ENCODE data around the gene FAM81A.
"Not testable (repeated sequence)": the region's sequence is repeated elsewhere in the genome, so short reads cannot be mapped to it uniquely, and the experiment has no call there.

FAM81A gene

DNA sequence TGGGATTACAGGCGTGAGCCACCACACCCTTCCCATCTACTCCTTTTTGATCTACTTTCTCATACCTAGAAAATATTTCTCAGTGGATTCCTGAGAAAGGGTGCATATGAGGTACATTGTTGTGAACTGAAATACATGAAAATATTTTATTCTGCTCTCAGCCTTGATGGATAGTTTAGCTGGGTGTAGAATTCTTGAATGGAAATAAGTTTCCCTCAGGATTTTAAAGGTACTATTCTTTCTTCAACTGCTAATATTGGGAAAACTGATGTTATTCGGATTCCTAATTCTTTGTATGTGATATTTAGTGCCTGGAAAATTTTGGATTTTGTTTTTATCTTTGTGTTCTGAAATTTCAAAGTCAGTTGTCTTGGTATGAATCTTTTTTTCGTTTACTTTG, 9.1 kb upstream of the FAM81A start:
- DNase-seq = not testable (repeated sequence)

DNA sequence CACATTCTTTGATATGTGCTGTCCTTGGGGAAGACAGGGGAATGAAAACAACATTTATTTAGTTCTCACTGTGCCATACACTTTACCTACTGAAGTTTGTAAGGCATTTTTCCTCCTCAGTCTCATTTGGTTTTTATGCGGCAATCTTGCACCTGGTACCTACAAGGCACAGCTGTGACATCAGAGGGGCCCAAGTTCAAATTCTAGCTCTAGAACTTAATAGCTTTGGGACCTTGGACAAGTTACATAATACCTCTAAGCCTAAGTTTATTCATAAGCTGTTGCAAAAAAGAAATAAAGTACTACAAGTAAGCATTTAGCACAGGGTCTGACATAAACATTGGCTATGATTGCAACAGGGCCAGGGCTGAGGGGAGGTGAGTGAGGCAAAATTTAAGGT, 5.6 kb upstream of the FAM81A start:
- no peak for DNase-seq

DNA sequence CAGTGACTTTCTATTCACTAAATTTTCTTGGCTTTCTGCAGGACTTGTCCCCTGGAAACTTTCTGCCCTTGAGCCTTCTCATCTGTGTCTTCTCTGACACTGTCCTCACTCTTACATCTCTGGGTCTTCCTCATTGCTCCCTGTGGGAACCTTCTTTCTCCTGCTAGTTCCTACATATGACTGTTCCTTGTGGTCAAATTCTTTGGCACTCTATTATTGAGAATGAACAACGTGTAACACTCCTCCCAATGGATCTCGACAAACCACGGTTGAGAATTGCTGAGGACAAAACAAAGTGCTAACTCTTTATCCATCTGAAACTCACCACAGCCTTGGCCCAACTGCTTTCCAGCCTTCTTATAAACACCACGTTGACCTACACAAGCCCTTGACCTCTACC, 3.5 kb upstream of the FAM81A start:
- DNase-seq = no peak

- peak; percentile 56 for DNase-seq
These were observed 1.2 kb upstream of the FAM81A start for GRCh38 chr15:59436774-59437141.

- no peak for DNase-seq
These were observed 707 bp upstream of the FAM81A start for GRCh38 chr15:59437142-59437816.

DNA sequence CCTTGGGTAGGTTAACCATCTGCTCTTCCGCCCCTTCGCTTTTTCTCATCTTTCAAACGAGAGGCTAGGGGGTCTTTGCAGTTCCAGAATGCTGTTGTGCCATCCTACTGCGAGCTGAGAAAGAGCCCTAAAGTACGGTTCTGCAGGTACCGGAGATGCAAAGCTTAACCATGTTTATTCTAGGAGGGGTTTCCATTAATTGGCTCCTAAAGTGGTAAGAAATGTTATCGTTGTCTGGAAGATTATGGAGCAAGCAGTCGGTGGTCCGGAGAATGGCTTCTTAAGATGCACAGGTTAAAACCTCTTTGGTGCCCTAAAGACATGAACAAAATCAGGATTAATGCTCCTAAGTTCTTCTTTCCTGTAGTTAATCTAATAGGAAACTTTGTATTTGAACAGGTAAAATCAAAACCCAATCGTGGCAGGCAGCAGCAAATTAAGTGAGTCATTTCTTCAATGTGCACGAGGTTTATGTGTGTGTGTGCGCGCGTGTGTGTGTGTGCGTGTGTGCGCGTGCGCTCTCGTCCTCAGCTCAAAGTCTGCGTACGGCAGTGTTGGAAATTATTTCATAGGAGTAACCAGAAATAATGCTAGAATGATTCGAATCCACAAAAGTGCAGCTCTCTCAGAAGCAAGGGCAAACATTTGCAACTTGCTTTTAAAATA, 772 bp downstream of the FAM81A start:
- DNase-seq = no peak

DNA sequence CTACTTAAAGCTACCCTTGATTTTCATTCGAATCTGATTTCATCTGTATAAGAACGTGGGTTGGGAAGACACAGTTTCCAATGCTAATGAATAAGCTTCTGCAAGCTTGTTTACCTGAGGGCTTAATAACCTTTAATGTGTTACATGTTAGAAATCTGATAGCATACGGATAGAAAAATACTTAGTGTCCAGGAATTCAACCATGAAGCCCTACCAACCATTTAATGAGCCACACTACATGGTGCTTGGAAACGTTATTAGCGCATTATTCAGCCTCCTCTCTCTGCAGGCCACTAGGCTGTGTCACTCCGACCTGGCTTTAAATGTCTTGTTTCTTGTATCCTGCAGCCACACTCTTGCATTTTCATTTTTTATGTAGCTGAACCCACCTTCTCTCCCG, 1.6 kb downstream of the FAM81A start:
- no peak for DNase-seq

GRCh38 chr15:59443341-59444072, 5.5 kb downstream of the FAM81A start:
- DNase-seq = no peak

DNA sequence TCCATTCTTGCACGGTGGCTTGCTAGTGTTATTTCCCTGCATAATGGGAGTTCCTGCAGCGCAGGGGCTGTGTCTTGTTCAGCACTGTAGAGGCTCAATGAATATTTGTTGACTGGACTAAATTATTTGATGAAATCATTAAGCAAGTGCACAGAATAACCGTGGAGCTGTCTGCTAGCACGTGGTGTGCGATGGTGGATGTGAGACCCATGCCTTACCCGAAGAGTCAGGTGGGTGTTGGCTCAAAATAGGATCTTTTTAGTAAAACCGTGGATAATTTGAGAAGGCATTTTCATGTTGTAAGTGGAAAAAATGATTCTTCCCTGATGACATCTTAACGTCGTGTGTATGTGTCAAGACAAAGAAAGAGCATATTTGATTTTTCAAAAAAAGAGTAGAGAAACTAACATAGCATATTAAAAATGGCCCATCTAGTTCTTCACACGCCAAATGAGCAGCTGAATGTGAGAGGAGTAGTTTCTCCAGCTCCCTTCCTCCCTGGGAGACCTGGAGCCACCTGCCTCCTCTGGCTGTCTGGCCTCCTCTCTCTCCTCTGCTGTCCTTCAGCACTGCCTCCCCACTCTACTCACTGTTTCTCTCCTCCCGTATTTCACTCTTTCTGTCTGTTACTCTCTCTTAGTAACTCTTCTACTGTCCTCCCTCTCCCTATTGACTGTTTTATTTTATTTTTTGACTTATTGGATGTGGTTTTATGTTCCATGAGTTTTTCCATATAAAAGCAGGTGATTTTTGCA, 6.3 kb downstream of the FAM81A start:
- no peak for DNase-seq

DNA sequence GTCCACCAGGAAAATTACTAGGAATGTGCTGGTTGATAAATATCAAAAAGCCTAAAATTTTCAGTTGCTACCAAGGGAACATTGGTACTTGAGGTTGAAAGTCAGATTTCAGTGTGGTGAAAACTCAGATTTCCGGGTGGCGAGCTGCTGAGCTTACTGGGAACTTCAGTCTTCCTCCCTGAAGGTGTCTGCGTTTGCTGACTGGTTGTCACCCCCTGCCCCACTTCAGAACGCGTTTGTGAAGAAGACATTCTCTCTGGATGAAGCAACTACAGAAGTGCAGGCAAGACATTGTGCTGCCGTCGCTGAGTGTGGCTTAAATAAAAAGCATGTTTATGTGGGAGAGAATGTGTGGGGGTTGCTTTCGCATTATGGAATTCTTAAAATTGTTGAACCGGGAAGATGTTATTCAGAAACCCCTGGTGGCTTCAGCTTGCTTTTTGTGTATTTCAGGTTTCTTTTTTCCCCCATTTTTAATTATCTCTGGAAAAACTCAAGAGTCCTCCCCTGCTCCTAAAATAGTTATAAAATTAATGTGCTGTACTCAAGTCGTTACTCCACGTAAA, 7.1 kb downstream of the FAM81A start:
- DNase-seq = no peak

DNA sequence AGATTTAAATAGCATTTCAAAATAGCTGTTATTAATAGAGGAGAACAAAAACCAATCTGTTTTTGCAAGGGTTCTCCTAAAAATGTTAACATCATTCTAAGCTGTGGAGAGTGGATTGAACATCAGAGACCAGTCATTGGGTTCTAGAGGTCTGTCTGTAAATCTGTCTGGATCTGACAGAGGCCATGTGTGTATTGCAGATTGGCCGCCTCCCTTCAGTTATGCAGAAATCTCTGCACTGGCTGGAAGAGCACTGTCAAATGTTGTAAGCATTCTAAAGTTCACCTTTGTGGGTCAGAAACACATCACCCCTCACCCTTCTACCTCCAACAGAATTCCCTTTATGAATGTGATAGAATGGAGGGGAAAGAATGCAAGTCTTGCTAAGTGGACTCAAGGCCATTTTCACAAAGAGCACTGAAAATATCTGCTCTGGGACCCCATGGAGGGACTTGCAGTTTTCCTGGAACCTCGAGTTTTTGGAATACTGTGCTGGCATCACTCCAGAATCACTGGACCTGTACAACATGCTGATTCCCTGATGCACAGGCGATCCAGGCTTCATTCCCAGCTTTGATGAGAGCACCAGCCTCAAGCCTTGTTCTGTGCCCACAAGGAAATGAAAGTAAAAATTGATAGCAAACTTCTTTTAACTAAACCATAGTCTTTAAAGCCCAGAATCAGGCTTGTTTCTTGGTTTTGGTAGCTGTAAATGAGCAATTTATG, 8.4 kb downstream of the FAM81A start:
- no peak for DNase-seq

- DNase-seq = no peak
These were observed 9.4 kb downstream of the FAM81A start for GRCh38 chr15:59447367-59447766.

DNA sequence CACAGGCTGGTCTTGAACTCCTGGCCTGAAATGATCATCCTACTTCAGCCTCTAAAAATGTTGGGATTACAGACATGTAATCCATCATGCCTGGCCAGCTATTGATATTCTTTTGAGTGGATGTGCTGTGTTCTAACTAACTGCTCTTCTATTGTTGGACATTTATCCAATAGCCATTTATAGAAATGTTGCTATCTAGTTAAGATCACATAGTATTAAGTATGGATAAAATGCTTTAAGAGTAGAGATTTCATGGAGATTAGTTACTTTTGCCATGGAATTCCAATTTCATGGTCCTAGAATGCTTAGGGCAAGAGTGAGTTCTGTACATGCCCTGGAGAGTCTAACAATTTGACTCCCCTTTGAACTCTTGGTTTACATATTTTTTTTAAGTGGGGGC, 10.9 kb downstream of the FAM81A start:
- DNase-seq = no peak

- no peak for DNase-seq
These were observed 15.7 kb downstream of the FAM81A start for GRCh38 chr15:59453474-59454215.

DNA sequence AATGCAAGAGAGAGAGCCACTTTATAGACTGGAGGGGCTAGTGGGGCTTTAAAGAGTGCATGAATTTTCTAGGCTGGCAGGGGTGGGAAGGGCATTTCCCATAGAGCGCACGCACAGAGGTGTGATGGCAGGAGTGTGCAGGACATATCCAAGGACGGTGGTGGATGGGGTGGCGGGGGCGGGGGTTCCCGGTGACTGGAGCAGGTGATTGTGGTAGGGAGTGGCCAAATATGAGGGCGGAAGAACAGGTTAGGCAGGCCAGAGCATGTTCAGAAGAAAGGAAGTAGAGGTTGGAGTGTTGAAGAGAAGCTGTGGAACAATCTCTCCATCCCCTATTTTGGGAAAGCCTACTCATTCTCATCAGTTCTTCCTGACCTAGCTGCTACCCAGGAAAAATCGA, 18.1 kb downstream of the FAM81A start:
- DNase-seq = no peak

DNA sequence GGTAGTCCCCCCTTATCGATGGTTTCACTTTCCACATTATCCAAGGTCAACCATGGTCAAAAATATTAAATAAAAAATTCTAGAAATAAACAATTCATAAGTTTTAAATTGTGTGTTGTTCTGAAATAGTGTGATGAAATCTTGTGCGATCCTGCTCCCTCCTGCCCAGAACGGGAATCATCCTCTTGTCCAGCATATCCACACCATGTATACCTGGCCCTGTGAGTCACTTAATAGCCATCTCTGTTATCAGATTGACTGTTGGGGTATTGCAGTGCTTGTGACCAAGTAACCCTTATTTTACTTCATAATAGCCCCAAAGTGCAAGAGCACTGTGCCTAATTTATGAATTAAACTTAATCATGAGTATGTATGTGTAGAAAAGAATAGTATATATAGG, 19.1 kb downstream of the FAM81A start:
- no peak for DNase-seq

DNA sequence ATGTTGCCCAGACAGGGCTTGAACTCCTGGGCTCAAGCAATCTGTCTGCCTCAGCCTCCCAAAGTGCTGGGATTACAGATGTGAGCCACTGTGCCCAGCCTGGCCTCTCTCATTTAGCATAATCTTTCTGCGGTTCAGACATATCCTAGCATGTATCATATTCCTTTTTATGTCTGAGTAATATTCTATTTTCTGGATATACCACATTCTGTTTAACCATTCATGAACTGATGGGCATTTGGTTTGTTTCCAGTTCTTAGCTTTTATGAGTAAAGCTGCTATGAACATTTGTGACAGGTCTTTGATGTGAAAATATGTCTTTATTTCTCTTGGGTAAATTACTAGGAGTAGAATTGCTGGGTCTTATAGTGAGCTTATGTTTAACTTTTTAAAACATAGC, 23.5 kb downstream of the FAM81A start:
- DNase-seq = no peak

DNA sequence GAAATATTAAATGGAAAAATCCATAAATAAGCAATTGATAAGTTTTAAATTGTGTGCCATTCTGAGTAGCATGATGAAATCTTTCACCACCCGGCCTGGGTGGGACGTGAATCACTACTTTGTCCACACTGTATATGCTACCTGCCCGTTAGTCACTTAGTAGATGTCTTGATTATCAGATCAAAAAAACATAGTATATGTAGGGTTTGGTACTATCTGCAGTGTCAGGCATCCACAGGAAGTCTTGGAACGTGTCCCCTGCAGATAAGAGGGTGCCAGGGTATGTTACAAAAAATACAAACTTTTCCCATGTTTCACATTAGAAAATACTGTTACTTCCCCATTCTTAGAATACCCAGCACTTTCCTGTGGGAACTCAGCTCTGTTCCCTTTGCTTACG, 35.2 kb downstream of the FAM81A start:
- no peak for DNase-seq

GRCh38 chr15:59475161-59475560, 37.2 kb downstream of the FAM81A start:
- DNase-seq = not testable (repeated sequence)

DNA sequence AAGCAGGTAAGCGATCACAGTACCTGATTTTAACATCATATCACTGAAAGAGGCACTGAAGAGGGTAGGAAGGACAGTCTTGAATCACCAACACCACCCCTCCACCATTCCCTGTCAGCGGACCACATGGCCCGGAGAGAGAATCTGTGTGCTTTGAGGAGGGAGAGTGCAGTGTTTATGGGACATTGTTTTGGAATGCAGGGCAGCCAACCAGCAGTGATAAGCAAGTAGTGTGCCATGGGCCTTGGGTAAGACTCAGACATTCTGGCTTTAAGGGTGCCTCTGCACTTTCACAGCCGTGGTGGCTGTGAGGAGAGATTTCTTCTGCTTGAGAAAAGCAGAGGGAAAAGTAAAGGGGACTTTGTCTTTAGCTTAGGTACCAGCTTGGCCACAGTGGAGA, 46.4 kb downstream of the FAM81A start:
- DNase-seq = no peak

DNA sequence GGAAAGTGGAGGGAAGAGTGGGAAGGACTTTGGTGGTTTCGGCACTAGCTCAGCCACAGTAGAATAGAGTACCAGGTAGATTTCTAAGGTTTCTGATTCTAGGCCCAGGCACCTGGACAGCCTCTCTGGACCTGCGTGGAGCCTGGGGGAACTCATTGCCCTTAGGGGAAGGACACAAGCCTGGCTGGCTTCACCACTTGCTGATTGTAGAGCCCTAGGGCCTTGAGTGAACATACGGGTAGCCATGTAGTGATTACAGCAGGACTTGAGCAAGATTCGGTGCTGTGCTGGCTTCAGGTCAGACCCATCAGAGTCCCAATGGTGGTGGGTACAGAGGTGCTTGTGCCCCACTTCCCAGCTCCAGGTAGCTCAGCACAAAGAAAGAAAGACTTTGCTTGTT, 47.0 kb downstream of the FAM81A start:
- no peak for DNase-seq

DNA sequence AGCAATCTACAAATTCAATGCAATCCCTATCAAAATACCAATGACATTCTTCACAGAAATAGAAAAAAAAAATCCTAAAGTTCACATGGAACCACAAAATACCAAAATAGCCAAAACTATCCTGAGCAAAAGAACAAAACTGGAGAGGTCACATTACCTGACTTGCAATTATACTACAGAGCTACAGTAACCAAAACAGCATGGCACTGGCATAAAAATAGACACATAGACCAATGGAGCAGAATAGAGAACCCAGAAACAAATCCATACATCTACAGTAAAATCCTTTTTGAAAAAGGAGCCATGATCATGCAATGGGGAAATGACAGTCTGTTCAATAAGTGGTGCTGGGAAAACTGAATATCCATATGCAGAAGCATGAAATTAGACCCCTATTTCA, 51.5 kb downstream of the FAM81A start:
- DNase-seq = not testable (repeated sequence)
